PC-3 (cell line): ENCODE measurements around the gene PSMC5. TPM values are rescaled to one million over a fixed set of nuclear protein-coding genes. Genes with fewer than 3 reads are reported as not detected.

Source experiments
- ATAC-seq: fragments of 200-7000 bp; cut with Tn5 transposase; 2 replicates; pipeline ENCODE4 v1.9.1; 2020; ENCODE audit warnings: mild to moderate bottlenecking, moderate library complexity
- BruUV-seq: library from RNA; stranded (reverse); fragments of 400-500 nt; replicated peaks from 2 replicates; lab custom pipeline; 2021; lab: Mats Ljungman, UMichigan
- CTCF ChIA-PET: fragments of 300-600 bp; sonication (Branson Sonifier 250); formaldehyde crosslinking; loops from one replicate; lab custom pipeline; 2022; ENCODE audit warnings: antibody characterized with exemption; lab: Charles Lee
- POLR2A ChIA-PET: fragments of 300-600 bp; sonication (Branson Sonifier 250); formaldehyde crosslinking; loops from one replicate; lab custom pipeline; 2022; ENCODE audit warnings: antibody characterized with exemption; ENCODE audit not compliant: unreplicated experiment; lab: Charles Lee
- DNase-seq: peaks from one replicate; pipeline ENCODE4 v3.0.0-alpha.2; 2015
- H2AFZ ChIP-seq: fragments of 300-600 bp; sonication (generic); 2 replicates; pipeline ENCODE4 v1.6.0; 2016; ENCODE audit warnings: antibody characterized with exemption, low read length
- H3F3A ChIP-seq: fragments of 300-600 bp; sonication (generic); one replicate; pipeline ENCODE4 v1.6.0; 2017; ENCODE audit warnings: antibody characterized with exemption, low read length, control low read depth, mild to moderate bottlenecking; ENCODE audit not compliant: unreplicated experiment
- H3K27ac ChIP-seq: fragments of 300-600 bp; sonication (generic); 2 replicates; pipeline ENCODE4 v1.5.1; 2016; ENCODE audit warnings: mild to moderate bottlenecking, low read length
- H3K27me3 ChIP-seq: fragments of 300-600 bp; sonication (generic); 2 replicates; pipeline ENCODE4 v1.6.1; 2016; ENCODE audit warnings: low read length, mixed read lengths
- H3K36me3 ChIP-seq: fragments of 300-600 bp; sonication (generic); 2 replicates; pipeline ENCODE4 v1.6.1; 2016; ENCODE audit warnings: low read depth, mixed run types, low read length, mixed read lengths
- H3K4me1 ChIP-seq: fragments of 300-600 bp; sonication (generic); 2 replicates; pipeline ENCODE4 v1.5.1; 2016; ENCODE audit warnings: low read length; ENCODE audit not compliant: insufficient read depth
- H3K4me2 ChIP-seq: fragments of 300-600 bp; sonication (generic); 2 replicates; pipeline ENCODE4 v1.6.0; 2016; ENCODE audit warnings: low read length
- H3K4me3 ChIP-seq: fragments of 300-600 bp; sonication (generic); 2 replicates; pipeline ENCODE4 v1.5.1; 2016; ENCODE audit warnings: mild to moderate bottlenecking, low read length, mixed read lengths
- H3K79me2 ChIP-seq: fragments of 300-600 bp; sonication (generic); 2 replicates; pipeline ENCODE4 v1.6.1; 2017; ENCODE audit warnings: low read length, mixed read lengths
- H3K9ac ChIP-seq: fragments of 300-600 bp; sonication (generic); 2 replicates; pipeline ENCODE4 v1.6.0; 2016; ENCODE audit warnings: mild to moderate bottlenecking, low read length
- H3K9me2 ChIP-seq: fragments of 300-600 bp; sonication (generic); replicated peaks from 2 replicates; pipeline ENCODE4 v1.6.1; 2016; ENCODE audit warnings: mixed run types, low read length, mixed read lengths
- H3K9me3 ChIP-seq: fragments of 300-600 bp; sonication (generic); 2 replicates; pipeline ENCODE4 v1.6.1; 2016; ENCODE audit warnings: low read length, mixed read lengths
- H4K20me1 ChIP-seq: fragments of 300-600 bp; sonication (generic); 2 replicates; pipeline ENCODE4 v1.6.1; 2016; ENCODE audit warnings: low read length, mixed read lengths
- EZH2 ChIP-seq: fragments of 300-600 bp; sonication (generic); IDR thresholded peaks from one replicate; pipeline ENCODE4 v1.6.1; 2017; ENCODE audit warnings: antibody characterized with exemption, mild to moderate bottlenecking, low read length; ENCODE audit not compliant: unreplicated experiment
- EZH2phosphoT487 ChIP-seq: fragments of 300-600 bp; sonication (generic); IDR thresholded peaks from 2 replicates; pipeline ENCODE4 v1.6.1; 2018; ENCODE audit warnings: mild to moderate bottlenecking, antibody characterized with exemption, low read length, borderline replicate concordance
- intact Hi-C: fragments of 100-400 bp; cut with micrococcal nuclease; formaldehyde crosslinking; loops from 2 replicates; pipeline ENCODE4 v1.9.0; 2023
- total RNA-seq: library from RNA; depleted of rRNA; stranded (reverse); fragments of >200 nt; gene quantifications from 2 replicates; pipeline ENCODE4 v1.2.3, GENCODE V29; 2014
- TF ChIP-seq, protein P1 (sequence below): fragments of 300-600 bp; sonication (generic); conservative IDR thresholded peaks from 2 replicates; pipeline ENCODE4 v1.5.1; 2017; ENCODE audit warnings: antibody characterized with exemption, low read depth, mild to moderate bottlenecking, low read length

The PSMC5 gene
- total RNA-seq, 1 experiment from 2014 or later = 163 TPM

DNA sequence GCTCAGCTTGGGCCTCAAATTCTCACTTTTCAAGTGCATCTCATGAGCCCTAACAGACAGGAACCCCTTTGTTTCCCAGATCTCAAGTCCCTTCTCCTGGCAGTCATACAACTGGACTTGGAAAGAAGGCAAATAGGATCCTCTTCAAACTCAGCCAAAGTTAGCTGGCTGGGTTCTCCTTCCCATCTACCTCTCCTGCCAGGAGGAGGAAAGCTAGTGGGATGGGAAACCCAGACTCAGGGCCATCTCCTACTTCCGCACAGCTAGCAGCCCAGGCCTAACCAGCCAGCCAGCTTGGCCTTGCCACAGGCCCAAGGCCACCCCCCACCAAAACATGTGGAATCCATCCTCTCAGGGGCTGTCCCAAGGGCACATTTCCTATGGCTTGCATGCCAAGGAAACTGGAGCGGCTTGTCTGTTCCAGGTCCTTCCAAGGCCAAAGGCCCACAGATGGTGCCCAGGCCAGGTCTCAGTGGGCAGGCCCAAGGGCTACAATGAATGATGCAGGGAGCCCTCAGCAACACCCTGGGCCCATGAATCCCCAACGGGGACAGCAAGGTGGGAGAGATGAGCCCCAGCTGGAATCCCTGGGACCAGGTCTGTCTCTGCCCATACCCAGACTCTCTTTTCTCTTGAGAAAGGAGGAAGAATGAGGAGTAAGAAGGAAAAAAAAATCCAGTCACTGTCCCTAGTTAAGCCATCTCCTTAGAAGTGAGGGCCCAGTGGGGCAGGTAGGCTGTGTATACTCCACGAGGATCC lies 13.5 kb downstream of the PSMC5 start:
- TF ChIP-seq, protein P1, sequence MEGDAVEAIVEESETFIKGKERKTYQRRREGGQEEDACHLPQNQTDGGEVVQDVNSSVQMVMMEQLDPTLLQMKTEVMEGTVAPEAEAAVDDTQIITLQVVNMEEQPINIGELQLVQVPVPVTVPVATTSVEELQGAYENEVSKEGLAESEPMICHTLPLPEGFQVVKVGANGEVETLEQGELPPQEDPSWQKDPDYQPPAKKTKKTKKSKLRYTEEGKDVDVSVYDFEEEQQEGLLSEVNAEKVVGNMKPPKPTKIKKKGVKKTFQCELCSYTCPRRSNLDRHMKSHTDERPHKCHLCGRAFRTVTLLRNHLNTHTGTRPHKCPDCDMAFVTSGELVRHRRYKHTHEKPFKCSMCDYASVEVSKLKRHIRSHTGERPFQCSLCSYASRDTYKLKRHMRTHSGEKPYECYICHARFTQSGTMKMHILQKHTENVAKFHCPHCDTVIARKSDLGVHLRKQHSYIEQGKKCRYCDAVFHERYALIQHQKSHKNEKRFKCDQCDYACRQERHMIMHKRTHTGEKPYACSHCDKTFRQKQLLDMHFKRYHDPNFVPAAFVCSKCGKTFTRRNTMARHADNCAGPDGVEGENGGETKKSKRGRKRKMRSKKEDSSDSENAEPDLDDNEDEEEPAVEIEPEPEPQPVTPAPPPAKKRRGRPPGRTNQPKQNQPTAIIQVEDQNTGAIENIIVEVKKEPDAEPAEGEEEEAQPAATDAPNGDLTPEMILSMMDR = no peak
- TF ChIP-seq EZH2 (no peak), EZH2phosphoT487 (no peak)
- no peak for DNase-seq
- Histone ChIP-seq H3K27ac (no peak overlapping the region), H4K20me1 (0 out of 2 replicates have a peak, but pooled peaks cover 3% of the 10 kb centered on the region), H3K36me3 (peaks cover 8% of the 10 kb centered on the region; the same call in 1 of the 2 replicates), H3K9me3 (no peaks in the 10 kb centered on the region), H2AFZ (no peak overlapping the region), H3K9ac (peak overlapping the region; percentile 86), H3K9me2 (no peaks in the 10 kb centered on the region), H3K4me2 (peak overlapping the region; percentile 95), H3K4me3 (peak overlapping the region; percentile 88), H3K4me1 (peaks cover 33% of the 10 kb centered on the region), H3K27me3 (no peaks in the 10 kb centered on the region), H3F3A (no peaks in the 10 kb centered on the region), H3K79me2 (peaks cover 58% of the 10 kb centered on the region)
- intact Hi-C loops = no loop called here
- BruUV-seq = no TSS peak
- ChIA-PET POLR2A (interaction anchor here (0.7 to 1.4 kb wide), 2 partner anchors 67 to 99 kb away, joined by 3 to 4 read pairs; partner anchors contain the start of gene CCDC47), CTCF (interaction anchor here (0.6 kb wide), 1 partner anchor 58 kb away, joined by 4 read pairs; no protein-coding TSS in a partner anchor)
- ATAC-seq = no peak

DNA sequence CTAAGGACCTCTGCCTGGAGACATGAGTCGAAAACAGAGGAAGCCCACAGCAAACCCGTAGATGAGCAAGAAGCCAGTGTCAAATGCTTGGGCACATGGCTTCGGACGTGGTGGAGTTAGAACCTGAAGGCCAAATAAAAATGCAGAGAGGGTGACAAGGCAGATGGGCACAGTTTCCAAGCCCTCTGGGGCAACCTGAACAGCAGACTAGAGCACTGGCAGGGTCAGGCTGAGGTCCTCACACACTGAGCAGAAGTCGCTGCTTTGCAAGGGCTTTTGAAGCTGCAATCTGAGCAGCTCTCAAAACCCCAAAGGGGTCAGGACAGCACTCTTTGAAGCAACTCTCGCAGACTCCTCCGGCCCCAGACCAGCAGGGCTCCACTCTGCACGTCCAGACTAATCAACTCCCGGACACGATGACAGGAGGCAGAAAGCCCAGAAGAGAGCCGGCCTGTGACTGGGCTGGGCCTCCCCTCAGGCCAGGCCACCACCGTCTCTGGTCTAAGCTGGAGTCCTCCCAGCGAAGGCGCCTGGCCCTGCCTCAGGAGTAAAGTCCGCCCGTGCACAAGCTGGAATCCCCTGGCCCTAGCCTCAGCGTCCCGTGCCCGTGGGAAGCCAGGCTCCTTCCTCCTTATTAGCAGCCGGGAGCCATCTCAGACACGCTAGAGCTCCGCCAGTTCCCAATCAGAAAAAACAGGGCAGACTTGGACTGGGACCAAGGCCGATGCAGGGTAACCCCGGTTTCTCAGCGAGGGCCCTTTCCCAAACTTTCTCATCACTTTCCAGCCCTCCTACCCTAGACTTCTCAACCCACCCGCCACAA lies 14.3 kb downstream of the PSMC5 start:
- TF ChIP-seq EZH2phosphoT487 (no peak), EZH2 (no peak)
- TF ChIP-seq, protein P1 = no peak
- BruUV-seq = TSS peak; percentile 53
- DNase-seq (peak; percentile 44), ATAC-seq (peak; percentile 21)
- Histone ChIP-seq H3K9me2 (no peaks in the 10 kb centered on the region), H4K20me1 (0 out of 2 replicates have a peak, but pooled peaks cover 3% of the 10 kb centered on the region), H3K4me1 (peaks cover 33% of the 10 kb centered on the region), H3K27ac (peak overlapping the region; percentile 11; the same call in 1 of the 2 replicates), H3K27me3 (no peaks in the 10 kb centered on the region), H3K79me2 (peaks cover 57% of the 10 kb centered on the region), H3K9me3 (no peaks in the 10 kb centered on the region), H3K36me3 (peaks cover 7% of the 10 kb centered on the region; the same call in 1 of the 2 replicates), H3K4me3 (peak overlapping the region; percentile 88), H3K4me2 (peak overlapping the region; percentile 95), H3K9ac (peak overlapping the region; percentile 86), H2AFZ (peak overlapping the region; percentile 72), H3F3A (no peaks in the 10 kb centered on the region)
- ChIA-PET POLR2A (interaction anchor here (0.6 to 1.4 kb wide), 3 partner anchors 55 to 100 kb away, joined by 3 to 4 read pairs (median 3); partner anchors contain the start of gene CCDC47), CTCF (interaction anchor here (0.5 to 0.6 kb wide), 3 partner anchors 58 to 143 kb away, joined by 3 to 4 read pairs (median 3); no protein-coding TSS in a partner anchor)
- intact Hi-C loops = no loop called here
